GM12873 (cell line): ENCODE data around the gene ZNF813.

ENCODE experiments used
- CTCF ChIP-seq: IDR thresholded peaks from 2 replicates; pipeline ENCODE4 v1.5.1; 2012; ENCODE audit warnings: low read depth, mild to moderate bottlenecking, moderate library complexity, low read length, control low read depth; ENCODE audit not compliant: insufficient read depth; ENCODE audit errors: missing control alignments

Gene ZNF813

DNA sequence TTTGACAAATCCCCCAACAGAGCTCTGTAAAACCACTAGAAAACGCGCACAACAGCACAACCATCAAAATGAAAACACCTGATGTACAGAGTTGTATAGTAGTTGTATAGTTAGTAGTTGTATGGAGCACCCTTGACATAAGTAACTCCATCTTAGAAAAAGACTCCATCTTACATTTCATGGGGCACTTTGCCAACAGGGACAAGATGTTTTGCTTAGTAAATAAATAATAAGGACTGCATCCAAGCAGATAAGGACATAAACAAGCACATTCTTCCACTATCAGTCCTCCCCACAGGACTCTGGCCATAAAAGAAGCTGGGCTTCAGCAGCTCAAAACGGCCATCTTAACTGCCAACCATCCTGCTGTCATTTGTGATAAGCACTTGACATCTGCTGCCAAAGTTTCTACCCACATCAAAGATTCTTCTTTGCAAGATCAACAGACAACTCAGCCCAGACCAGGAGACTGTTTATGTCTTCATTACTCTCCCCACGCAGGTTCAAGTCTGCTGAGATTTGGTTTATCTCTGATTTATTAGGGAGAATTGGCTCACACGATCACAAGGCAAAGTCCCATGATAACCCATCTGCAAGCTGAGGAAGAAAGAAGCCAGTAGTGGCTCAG lies 49.7 kb downstream of the ZNF813 start:
- no peak for TF ChIP-seq CTCF

GRCh38 chr19:53518121-53518520 lies 50.6 kb downstream of the ZNF813 start:
- no peak for TF ChIP-seq CTCF

DNA sequence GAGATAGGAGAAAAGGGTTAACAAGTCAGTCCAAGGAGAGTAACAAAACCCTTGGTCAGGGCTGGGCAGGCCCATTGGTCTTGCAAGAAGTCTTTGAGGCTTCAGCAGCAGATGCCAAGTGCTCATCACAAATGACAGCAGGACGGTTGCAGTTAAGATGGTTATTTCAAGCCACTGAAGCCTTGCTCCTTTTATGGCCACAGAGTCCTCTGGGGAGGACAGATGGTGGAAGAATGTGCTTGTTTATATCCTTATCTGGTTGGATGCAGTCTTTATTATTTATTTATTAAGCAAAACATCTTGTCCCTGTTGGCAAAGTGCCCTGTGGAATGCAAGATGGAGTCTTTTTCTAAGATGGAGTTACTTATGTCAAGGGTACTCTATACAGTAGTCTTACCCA lies 51.2 kb downstream of the ZNF813 start:
- no peak for TF ChIP-seq CTCF

DNA sequence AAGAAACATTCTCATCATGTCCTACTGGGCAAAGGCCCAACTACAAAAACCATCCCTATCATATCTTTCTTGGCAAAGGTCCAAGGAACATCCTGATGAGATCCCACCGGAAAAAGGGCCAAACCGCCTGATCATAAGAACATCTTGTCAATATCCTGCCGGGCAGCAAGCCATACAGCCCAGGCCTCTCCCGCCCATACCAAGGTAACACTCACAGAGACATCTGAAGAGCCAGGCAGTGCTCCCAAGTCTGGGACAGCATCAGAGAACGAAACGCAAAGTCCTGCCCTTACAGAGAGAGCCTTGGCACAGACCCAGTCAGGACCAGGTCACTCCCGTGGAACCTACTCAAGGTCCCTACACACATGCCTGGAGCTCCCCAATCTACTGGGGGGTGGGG lies 51.9 kb downstream of the ZNF813 start:
- TF ChIP-seq CTCF, result no peak

GRCh38 chr19:53520163-53520546 lies 52.6 kb downstream of the ZNF813 start:
- TF ChIP-seq CTCF, result no peak

GRCh38 chr19:53520547-53521372 lies 53.2 kb downstream of the ZNF813 start:
- TF ChIP-seq CTCF, result no peak

- no peak for TF ChIP-seq CTCF
Observed at GRCh38 chr19:53521373-53522202, 54.1 kb downstream of the ZNF813 start.
